Dedifferentiated amniotic fluid mesenchymal stem cell (primary cell): Measurements from ENCODE around the gene CHPF.

ENCODE experiments used
- DNase-seq: peaks from one replicate; pipeline ENCODE4 v3.0.0-alpha.2; 2016; ENCODE audit errors: extremely low spot score

CHPF gene

GRCh38 chr2:219569041-219569440 is 25.4 kb upstream of the CHPF start:
- no peak for DNase-seq

DNA sequence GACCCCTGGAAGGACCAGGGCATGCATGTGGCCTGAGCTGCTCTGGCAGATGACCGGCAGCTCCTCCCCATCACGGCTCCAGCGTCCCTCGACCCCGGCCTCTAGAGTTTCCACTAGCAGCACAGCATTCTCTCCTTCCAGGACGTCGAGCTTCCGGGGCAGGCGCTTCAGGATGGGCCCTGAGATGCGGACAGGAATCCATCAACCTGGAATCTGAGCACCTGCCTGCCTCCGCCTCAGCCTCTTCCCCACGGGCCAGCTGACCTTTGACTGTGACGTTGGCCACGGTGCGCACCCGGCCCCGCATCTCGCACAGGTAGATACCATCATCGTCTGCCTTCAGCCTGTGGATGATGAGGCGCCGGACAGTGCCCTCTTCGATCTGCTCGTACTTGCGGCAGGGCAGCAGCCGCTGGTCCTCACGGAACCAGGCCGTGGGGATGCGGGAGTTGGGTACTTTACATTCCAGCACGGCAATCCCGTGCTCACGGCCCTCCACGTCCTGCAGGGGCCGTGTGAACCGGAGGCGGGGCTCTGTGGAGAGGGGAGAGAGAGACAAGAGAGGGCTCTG is 24.3 kb upstream of the CHPF start:
- no peak for DNase-seq

GRCh38 chr2:219567131-219567530 is 23.5 kb upstream of the CHPF start:
- DNase-seq = no peak

DNA sequence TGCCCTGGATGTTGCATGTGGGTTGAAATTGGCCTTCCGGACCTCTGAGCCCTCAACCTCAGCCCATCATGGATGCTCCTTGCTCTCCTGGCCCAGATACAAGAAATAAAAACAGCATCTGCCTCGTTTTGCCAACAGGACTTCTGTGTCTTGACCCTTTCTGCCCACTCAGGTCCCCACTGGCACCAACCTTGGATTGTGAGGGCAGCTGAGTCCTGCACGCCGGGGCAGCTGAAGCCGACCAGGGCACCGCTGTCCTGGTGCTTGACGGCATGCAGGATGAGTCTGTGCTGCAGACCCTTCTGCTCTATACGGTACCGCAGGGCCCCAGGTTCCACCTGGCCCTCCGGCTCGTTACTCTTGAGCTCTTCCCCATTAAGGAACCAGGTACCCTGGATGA is 23.0 kb upstream of the CHPF start:
- no peak for DNase-seq

DNA sequence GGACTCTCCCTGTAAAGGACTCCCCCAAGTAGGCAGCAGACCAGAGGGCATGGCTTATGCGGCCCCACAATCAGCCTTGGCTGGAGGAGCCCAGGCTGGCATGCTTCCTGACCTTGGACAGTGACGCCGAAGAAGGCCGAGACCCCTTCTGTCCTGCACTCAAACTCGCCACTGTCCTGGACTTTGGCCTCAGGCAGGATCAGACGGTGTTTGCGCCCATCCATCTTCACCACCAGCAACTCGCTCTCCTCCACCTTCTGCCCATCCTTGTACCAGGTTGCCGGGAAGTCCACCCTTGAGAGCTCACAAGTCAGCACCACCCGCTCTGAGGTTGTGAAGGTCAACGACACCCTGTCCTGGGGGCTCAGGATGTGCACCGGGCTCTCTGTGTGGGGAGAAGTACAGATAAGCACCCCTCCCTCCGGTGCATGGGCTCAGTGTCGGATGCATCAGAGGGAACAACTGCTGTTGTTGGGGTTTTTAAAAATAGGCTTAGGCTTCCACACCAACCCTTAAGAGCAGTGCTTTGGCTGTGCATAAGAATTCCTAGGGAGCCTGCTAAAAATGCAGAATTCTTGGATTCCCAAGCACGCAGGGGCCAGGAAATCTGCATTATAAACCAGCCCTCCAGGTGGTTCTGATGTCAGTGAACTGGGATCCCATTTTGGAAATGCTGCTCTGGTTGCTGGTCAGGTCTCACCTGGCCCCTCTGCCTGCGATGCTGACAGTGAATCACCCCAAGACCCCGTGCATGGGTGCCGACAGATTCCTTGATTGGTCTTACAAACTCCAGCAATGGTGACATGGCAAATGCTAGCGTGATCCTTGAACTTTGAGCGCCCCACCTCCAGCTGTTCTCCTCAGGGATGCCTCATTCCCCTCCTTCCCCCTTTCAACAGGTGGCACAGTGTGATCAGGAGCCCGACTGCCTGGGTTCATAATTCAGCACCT is 21.8 kb upstream of the CHPF start:
- DNase-seq = no peak

- DNase-seq = no peak
Observed at GRCh38 chr2:219563271-219563928, 19.8 kb upstream of the CHPF start.

GRCh38 chr2:219562049-219563020 is 18.7 kb upstream of the CHPF start:
- no peak for DNase-seq

DNA sequence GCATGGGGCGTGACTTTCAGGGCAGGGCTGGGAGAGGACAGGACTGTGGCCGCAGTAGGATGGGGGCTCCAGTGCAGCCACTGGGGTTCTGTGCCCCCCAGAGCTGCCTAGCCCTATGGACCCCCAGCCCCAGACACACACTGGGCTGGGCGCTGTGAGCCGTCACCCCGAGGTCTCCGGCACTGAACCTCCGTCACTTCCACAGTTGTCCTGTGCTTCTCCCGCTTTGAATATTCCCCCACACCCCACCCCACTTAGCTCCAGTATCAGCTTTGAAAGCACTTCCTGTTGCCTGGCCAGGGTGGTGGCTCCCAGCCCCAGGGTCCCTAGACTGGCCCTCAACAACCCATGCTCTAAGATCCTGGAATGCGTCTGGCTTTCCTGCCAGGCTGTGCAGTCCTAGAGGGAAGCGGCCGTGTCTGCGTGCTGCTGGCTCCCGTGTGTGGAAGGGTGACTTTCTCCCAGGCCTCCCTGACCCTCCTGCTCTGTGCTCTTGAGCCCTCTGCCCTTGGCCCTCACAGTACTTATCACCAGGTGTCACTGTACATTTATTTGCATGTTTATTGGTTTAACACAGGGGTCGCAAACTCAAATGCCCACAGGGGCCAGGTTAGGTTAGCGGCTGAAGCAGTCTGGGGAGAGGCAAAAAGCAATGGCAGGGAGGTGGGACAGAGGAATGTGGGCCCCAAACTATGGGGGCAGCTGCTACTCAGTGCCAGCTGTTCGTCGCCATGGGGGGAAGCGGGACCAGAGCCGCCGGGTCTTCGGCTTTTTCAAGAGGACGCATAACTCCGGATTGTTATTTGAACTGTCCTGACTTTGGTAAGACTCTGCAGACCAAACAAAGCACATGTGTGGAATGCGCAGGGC is 17.8 kb upstream of the CHPF start:
- DNase-seq = no peak

DNA sequence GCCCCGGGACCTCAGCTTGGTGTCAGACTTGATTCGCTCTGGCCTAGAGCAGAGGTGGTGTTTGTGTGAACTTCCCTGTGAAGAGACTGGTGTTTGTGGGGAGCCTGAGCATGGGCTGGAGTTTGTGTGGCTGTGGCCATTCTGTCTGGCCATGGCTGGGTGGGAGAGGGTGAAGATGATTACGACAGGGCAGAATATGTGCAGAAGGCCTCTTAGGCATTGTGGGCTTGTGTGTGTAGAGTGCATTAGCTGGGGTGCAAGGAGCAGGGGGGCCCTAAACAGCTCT is 17.2 kb upstream of the CHPF start:
- no peak for DNase-seq

- DNase-seq = no peak
Observed at GRCh38 chr2:219560037-219560892, 16.7 kb upstream of the CHPF start.

DNA sequence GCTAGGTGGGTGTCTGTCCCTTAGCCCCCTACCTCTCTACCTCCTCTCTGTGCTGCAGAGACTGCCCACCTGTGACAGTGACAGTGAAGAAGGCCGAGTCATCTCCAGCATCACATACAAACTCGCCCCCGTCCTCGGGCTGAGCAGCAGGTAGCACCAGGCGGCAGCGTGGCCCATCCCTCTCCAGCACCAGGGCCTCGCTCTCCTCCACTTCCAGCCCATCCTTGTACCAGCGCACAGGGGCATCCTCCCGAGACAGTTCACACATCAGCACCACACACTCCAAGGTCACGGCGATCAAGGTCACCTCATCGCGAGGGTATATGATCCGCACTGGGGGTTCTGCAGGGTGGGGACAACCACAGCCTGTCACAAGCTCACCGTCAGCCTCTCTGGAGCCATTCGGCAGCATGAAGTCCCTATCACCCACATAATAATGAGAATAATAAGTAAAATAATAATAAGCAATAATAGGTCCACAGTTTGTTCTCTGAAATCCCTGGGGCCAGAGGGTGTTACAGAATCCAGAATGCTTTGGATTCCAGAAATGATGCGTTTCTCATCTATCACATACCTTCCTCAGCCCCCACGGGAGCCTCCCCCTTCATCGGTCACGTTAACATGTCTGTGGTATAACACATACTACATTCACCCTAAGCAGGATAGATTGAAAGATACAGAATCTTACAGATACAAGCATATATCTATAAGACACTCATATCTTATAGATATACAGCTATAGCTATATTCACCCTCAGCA is 15.7 kb upstream of the CHPF start:
- no peak for DNase-seq

GRCh38 chr2:219557791-219558785 is 14.5 kb upstream of the CHPF start:
- no peak for DNase-seq

- no peak for DNase-seq
Observed at GRCh38 chr2:219557320-219557719, 13.7 kb upstream of the CHPF start.

- no peak for DNase-seq
Observed at GRCh38 chr2:219556413-219556812, 12.8 kb upstream of the CHPF start.

DNA sequence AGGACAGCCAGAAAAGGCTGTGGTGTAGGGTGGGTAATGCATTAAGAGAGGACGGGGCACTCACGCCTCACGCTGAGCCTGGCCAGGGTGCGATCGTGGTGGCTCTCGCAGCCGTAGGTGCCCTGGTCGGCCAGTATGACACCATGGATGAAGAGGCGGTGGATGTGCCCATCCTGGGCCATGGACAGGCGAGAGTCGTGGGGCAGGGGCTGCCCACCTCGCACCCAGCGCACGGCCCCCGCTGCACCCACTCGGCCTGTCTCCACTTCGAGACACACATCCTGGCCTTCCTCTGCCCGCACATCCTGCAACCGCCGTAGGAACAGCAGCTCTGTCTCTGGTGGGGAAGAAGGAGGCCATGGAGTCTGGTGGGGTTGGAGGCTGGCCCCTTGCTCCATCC is 12.3 kb upstream of the CHPF start:
- no peak for DNase-seq

- no peak for DNase-seq
Observed at GRCh38 chr2:219554350-219554749, 10.7 kb upstream of the CHPF start.

GRCh38 chr2:219553463-219553963 is 9.9 kb upstream of the CHPF start:
- no peak for DNase-seq

DNA sequence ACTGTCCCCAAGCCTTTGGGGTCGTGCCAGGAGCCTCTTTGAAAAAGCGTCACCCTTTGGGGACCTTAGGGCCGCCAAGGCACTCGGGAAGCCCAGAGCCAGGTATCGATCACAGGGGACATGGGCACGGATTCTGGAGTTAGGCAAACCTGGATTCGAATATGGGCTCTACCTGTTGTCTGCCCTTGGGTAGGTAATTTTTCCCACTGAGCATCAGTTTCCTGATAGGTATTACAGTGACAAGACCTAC is 9.5 kb upstream of the CHPF start:
- DNase-seq = no peak
